Suprapubic skin (tissue), 4 donors: ENCODE data around the gene LGALS1. TPM values are rescaled to one million over a fixed set of nuclear protein-coding genes. Genes with fewer than 3 reads are reported as not detected.

Experiments
- DNase-seq, 2 donors: peaks; one replicate each; pipeline ENCODE4 v3.0.0-alpha.2; 2019; ENCODE audit warnings: low spot score in 2 of 2
- H3K27ac ChIP-seq: fragments of 200-600 bp; sonication (generic); one replicate; pipeline ENCODE4 v1.5.1; 2019
- H3K27me3 ChIP-seq: fragments of 200-600 bp; sonication (generic); one replicate; pipeline ENCODE4 v1.5.1; 2019
- H3K36me3 ChIP-seq: fragments of 200-600 bp; sonication (generic); one replicate; pipeline ENCODE4 v1.5.1; 2019
- H3K4me1 ChIP-seq: fragments of 200-600 bp; sonication (generic); one replicate; pipeline ENCODE4 v1.5.1; 2019
- H3K4me3 ChIP-seq: fragments of 200-600 bp; sonication (generic); one replicate; pipeline ENCODE4 v1.5.1; 2019; ENCODE audit warnings: mild to moderate bottlenecking
- H3K9me3 ChIP-seq: fragments of 200-600 bp; sonication (generic); one replicate; pipeline ENCODE4 v1.5.1; 2019
- EP300 ChIP-seq: sonication (generic); formaldehyde crosslinking; IDR thresholded peaks from one replicate; pipeline ENCODE4 v1.6.1; 2017; ENCODE audit warnings: antibody characterized with exemption
- POLR2A ChIP-seq, 2 donors: fragments of 450-650 bp; IDR thresholded peaks; one replicate each; pipeline ENCODE4 v1.6.1; 2017; ENCODE audit warnings: antibody characterized with exemption in 2 of 2, mild to moderate bottlenecking in 2 of 2, moderate library complexity in 2 of 2
- POLR2AphosphoS5 ChIP-seq, 3 donors: sonication (generic); formaldehyde crosslinking; IDR thresholded peaks; one replicate each; pipeline ENCODE4 v1.6.1; 2017; ENCODE audit warnings: antibody characterized with exemption in 3 of 3
- WGBS: methylation state at CpG from one replicate; pipeline ENCODE4 v1.1.5; 2018; 5-methylcytosine and 5-hydroxymethylcytosine counted together
- total RNA-seq, 4 donors: library from RNA; depleted of rRNA; stranded (reverse); fragments of >200 nt; gene quantifications; one replicate each; pipeline ENCODE4 v1.1.0, GENCODE V29; 2016
- TF ChIP-seq, protein P1 (sequence below), 2 donors: fragments of 200-600 bp in 1 of 2; fragments of 450-650 bp in 1 of 2; sonication (generic) in 1 of 2; IDR thresholded peaks; one replicate each; pipeline ENCODE4 v1.5.1; 2016 to 2019; ENCODE audit warnings: antibody characterized with exemption in 2 of 2, mild to moderate bottlenecking in 1 of 2, moderate library complexity in 1 of 2

LGALS1 gene
- total RNA-seq, 4 donors from 2014 or later, result 138 to 277 (median 207) TPM

DNA sequence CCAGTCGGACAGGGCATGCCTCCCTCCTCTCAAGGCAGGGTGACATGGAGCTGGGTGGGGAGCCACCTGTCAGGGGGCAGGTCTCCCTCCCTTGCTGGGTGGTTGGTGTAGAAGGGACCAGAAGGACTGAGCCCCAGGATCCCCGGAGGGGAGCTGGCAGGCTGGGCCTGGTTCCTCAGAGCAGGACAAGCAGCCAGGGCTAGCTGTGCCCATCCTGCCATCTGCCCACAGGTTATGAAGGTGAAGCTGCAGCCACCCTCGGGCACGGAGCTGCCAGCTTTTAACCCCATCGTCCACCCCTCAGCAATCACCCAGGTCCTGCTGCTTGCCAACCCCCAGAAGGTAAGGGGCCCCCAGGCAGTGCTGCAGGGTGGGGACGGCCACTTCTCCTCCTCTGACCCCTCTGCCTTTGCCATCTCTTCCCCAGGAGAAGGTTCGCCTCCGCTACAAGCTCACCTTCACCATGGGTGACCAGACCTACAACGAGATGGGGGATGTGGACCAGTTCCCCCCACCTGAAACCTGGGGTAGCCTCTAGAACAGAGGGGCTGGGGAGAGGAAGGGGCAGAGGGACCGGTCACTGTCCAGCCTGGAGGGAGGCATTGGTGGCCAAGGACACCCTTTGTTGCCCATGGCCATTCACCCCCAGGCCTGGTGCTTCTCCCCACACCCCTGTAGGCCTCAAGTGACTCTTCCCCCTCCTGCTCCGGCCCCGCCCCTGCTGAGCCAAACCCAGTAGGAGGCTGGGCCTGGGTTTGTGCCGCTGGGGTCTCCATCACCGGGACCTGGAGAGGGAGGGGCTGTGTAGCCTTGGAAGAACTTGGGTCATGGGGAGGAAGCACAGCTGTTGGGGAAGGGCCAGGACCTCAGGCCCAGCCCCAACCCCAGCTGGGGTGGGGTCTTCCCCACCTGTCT lies 43.0 kb upstream of the LGALS1 start:
- no peaks in the 10 kb centered on the region for H3K27me3 ChIP-seq
- TF ChIP-seq EP300 (no peak), POLR2AphosphoS5 (IDR thresholded peaks at IDR 0.05) (no peak), POLR2A (IDR thresholded peaks at IDR 0.05) (no peak)
- TF ChIP-seq, protein P1, sequence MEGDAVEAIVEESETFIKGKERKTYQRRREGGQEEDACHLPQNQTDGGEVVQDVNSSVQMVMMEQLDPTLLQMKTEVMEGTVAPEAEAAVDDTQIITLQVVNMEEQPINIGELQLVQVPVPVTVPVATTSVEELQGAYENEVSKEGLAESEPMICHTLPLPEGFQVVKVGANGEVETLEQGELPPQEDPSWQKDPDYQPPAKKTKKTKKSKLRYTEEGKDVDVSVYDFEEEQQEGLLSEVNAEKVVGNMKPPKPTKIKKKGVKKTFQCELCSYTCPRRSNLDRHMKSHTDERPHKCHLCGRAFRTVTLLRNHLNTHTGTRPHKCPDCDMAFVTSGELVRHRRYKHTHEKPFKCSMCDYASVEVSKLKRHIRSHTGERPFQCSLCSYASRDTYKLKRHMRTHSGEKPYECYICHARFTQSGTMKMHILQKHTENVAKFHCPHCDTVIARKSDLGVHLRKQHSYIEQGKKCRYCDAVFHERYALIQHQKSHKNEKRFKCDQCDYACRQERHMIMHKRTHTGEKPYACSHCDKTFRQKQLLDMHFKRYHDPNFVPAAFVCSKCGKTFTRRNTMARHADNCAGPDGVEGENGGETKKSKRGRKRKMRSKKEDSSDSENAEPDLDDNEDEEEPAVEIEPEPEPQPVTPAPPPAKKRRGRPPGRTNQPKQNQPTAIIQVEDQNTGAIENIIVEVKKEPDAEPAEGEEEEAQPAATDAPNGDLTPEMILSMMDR (IDR thresholded peaks at IDR 0.05), result no peak
- H3K36me3 ChIP-seq, result peaks cover 35% of the 10 kb centered on the region
- peak overlapping the region; percentile 61 for H3K27ac ChIP-seq
- peak in 1 of 2 donors; percentile 67 for DNase-seq
- H3K9me3 ChIP-seq, result no peaks in the 10 kb centered on the region
- peaks cover 42% of the 10 kb centered on the region for H3K4me1 ChIP-seq
- WGBS, result 73% methylated on average over 11 of the region's 14 CpGs
- no peak overlapping the region for H3K4me3 ChIP-seq

DNA sequence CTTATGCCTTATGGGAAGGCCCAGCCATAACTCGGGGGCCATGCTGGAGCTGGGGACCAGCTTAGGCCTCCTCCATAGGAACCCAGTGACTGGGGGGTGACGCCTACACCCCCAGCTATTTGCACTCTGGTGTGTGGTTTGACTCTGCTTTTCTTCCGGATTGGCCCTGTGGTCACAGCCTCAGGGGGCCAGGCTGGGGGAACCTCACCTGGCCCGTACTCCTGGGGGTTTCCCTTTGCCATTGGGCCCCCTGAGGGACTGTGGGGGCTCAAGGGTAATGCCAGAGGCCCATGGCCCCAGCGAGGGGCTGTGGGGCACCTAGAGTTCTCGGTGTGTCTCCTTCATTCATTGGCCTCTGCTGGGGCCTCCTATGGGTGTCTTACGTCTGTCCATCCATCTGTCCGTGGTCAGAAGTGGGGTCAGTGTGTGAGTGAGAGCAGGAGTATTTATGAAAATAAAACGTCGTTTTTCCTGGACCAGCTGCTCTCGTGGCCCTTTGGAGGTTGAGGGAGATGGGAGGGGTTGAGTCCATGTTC lies 42.3 kb upstream of the LGALS1 start:
- H3K27me3 ChIP-seq, result no peaks in the 10 kb centered on the region
- peak overlapping the region; percentile 15 for H3K4me3 ChIP-seq
- TF ChIP-seq, protein P1 (IDR thresholded peaks at IDR 0.05), result no peak
- TF ChIP-seq POLR2AphosphoS5 (IDR thresholded peaks at IDR 0.05), result no peak
- TF ChIP-seq EP300, result no peak
- TF ChIP-seq POLR2A (IDR thresholded peaks at IDR 0.05), result no peak
- peak in 1 of 2 donors; percentile 61 for DNase-seq
- peak overlapping the region; percentile 61 for H3K27ac ChIP-seq
- peaks cover 41% of the 10 kb centered on the region for H3K4me1 ChIP-seq
- 46% methylated on average over 9 of the region's 11 CpGs for WGBS
- peaks cover 35% of the 10 kb centered on the region for H3K36me3 ChIP-seq
- H3K9me3 ChIP-seq, result no peaks in the 10 kb centered on the region

DNA sequence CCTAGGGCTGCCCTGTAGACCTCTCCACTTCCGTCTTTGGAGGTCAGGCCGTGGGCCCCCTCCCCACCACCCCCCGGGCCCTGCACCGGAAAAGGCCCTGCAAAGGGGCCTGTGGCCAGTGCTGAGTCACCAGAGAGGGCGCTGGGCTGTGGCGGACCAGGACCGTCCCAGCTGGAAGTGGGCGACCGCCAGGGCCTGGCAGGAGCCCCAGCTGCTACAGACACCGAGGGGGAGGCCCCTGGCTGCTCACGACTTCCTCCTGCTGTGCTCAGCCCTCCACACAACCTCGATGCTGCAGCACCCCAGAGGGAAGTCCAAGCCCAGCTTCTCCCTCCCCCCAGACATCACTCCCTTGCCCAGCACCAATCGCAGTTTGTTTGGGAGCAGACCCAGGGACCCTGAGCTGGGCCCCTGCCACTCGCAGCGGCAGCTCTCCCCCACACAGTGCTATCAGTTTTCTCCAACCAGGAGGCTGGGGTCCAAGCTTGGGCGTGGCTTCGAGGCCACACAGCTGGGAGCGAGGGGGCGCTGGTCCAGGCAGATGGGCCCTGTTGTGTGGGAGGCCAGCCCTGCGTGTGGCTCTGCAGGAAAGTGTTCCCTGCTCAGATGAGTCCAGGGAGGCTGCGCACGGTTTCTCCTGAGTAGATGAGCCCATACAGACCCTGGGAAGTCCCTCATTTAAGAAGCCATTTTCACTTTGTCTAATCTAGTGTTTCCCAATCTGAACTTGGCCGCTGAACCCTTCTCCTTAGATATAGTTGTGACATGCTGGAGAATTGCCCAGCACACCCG lies 41.6 kb upstream of the LGALS1 start:
- Histone ChIP-seq H3K27me3 (no peaks in the 10 kb centered on the region), H3K4me1 (peaks cover 48% of the 10 kb centered on the region), H3K36me3 (peaks cover 32% of the 10 kb centered on the region), H3K27ac (peak overlapping the region; percentile 61), H3K4me3 (peak overlapping the region; percentile 15), H3K9me3 (no peaks in the 10 kb centered on the region)
- WGBS, result 17% methylated on average over 21 of the region's 24 CpGs
- DNase-seq, result peak; percentile 91 to 92
- TF ChIP-seq POLR2AphosphoS5 (IDR thresholded peaks at IDR 0.05) (peak in 1 of 3 donors; percentile 22), POLR2A (IDR thresholded peaks at IDR 0.05) (no peak), EP300 (no peak)
- TF ChIP-seq, protein P1 (IDR thresholded peaks at IDR 0.05), result peak in 1 of 2 donors; percentile 22

DNA sequence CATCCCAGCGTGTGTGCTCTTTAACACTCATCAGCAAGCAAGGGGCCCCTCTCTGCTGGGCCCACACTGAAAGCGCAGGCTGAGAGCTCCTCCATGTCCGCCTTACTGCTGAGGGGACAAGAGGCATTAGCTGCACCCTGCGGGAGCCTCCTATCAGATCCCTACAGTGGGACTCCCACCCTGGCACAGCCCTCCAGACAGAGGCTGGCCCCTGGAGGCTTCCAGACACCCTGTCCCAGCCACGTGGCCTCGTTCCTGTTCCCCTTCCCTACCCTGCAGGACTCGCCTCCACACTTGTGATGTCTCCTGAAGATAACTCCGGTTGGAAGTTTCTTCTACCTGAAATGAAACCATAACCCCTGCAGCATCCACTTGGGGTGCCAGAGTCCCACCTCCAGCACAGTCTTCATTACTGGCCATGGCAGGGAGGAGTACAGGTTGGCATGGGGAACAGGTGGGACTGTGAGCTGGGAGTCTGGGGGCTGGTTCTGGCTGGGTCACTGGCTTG lies 41.0 kb upstream of the LGALS1 start:
- H3K9me3 ChIP-seq, result no peaks in the 10 kb centered on the region
- H3K27ac ChIP-seq, result no peak overlapping the region
- TF ChIP-seq POLR2A (IDR thresholded peaks at IDR 0.05) (no peak), POLR2AphosphoS5 (IDR thresholded peaks at IDR 0.05) (no peak), EP300 (no peak)
- TF ChIP-seq, protein P1 (IDR thresholded peaks at IDR 0.05), result no peak
- 35% methylated on average over 8 of the region's 8 CpGs for WGBS
- peaks cover 53% of the 10 kb centered on the region for H3K4me1 ChIP-seq
- DNase-seq, result peak in 1 of 2 donors; percentile 73
- no peaks in the 10 kb centered on the region for H3K27me3 ChIP-seq
- peaks cover 27% of the 10 kb centered on the region for H3K36me3 ChIP-seq
- H3K4me3 ChIP-seq, result peak overlapping the region; percentile 15
